ENCODE measurements around the gene ADCY10.

- TF ChIP-seq CTCF (IDR thresholded peaks at IDR 0.05) (no peak), EZH2 (IDR thresholded peaks at IDR 0.05) (no peak), EZH2phosphoT487 (IDR thresholded peaks at IDR 0.05) (no peak)
Observed at GRCh38 chr1:167832693-167833092, 81.2 kb downstream of the ADCY10 start.
